ENCODE results near the gene OR2B6. TPM values are rescaled to one million over a fixed set of nuclear protein-coding genes. Genes with fewer than 3 reads are reported as not detected.

The OR2B6 gene
- polyA plus RNA-seq, 12 donors: 0.23 TPM; not detected in 11

- DNase-seq: no peak
Observed at GRCh38 chr6:28000351-28001045, 43.5 kb downstream of the OR2B6 start.

GRCh38 chr6:28001351-28001750, 44.3 kb downstream of the OR2B6 start:
- DNase-seq: no peak

- DNase-seq: no peak
Observed at GRCh38 chr6:28001751-28002150, 44.7 kb downstream of the OR2B6 start.

- no peak for DNase-seq
Observed at GRCh38 chr6:28002161-28002560, 45.1 kb downstream of the OR2B6 start.

DNA sequence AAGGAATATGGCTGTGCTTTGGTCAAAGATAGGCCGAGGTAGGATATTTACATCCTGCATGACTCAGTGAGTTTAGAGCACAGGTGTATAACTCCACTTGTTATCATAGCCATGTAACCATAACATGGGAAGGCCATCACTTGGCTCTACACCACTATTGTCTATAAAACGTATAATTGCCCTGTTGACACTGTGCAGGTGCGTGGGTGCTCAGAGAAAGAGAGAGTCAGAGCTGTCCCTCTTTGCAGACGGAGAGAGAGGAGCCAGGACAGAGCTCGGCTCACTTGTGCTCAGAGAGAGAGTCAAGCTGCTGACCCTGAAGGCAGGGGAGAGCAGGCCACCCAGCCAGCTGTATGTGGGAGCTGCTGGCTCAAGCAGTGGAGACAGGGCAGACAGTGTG, 46.0 kb downstream of the OR2B6 start:
- no peak for DNase-seq

DNA sequence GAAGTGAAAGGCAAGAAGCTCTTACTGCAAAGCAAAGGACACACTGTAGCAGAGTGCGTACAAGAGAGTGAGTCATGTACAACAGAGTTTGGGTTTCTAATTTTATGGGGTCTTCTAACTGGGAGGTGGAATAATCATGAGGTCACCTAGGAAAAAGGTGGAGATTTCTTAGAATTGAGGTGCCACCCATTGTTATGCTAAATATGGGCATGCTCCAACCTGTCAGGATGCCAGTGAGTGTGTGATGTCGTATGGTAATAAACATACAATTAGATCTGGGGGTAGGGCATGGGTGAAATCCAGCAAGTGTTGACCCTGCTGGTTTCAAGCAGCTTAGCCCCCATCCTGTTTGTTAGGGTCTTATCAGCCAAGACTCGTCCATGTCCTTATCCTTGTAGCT, 46.6 kb downstream of the OR2B6 start:
- DNase-seq: no peak

DNA sequence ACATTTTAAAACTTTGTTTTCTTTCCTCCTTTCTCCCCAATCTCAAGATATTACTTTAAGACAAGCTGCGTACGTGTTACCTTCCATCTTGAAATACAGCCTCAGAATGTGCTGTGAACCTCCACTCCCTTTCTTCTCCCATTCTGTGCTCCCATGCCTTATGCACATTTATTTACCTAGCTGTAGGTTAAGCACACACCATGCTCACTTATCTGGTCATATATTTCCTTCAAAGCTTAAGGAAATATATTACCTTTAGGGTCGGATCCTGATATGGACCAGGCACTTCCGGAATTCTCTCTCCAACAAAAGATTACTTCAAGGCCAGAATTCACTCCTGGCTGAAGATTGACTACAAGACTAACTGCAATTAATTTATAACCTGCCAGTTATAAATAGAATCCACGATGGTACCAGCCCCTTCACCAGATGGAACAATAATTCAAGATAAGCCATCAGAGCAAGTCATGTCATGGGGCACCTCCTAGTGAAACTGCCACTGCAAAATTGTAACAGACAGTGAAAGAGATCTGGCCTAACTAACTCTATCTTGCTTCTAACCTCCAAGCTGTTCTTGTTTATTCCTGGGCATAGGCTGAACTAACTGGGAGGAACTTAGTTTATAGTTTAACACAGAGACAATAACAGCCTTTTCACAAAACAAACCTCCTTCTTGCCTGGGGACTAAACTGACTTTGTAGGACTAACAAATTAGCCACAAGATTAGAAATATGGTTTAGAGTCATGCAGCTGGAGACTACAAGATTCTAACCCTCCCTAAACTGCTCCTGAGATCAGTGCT, 47.5 kb downstream of the OR2B6 start:
- DNase-seq: no peak

- DNase-seq: no peak
Observed at GRCh38 chr6:28005152-28005890, 48.3 kb downstream of the OR2B6 start.

DNA sequence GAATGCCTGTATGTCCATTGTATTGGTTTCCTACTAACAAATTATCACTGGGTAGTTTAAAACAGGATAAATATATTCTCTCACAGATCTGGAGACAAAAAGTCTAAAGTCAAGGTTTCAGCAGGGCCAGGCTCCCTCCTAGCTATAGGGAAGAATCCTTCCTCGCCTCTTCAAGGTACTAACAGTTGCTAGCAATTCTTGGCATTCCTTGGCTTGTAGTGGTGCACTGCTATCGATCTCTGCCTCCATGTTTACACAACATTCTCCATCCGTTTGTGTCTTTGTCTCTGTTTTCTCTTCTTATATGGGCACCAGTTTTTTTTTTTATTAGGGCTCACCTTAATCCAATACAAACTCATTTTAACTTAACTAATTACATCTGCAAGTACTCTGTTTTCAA, 48.9 kb downstream of the OR2B6 start:
- DNase-seq: no peak

Other genes starting within 250 kb of the OR2B6 start
- not detected for gene OR2B2, start 44.8 kb upstream of the OR2B6 start, polyA plus RNA-seq (ENCODE audit: insufficient read length in 12 of 12)
- gene ZNF165, start 123.3 kb downstream of the OR2B6 start, polyA plus RNA-seq (ENCODE audit: insufficient read length in 12 of 12): 1 to 10 TPM in 1 of 12 donors, under 1 TPM in 9, not detected in 2; 0.42 to 1.6 (median 0.66) TPM
- 1 to 10 TPM in 10 of 12 donors, not detected in 2; 3.0 to 6.3 (median 4.0) TPM for gene ZSCAN16, start 167.4 kb downstream of the OR2B6 start, polyA plus RNA-seq (ENCODE audit: insufficient read length in 12 of 12)
- gene ZKSCAN8, start 184.6 kb downstream of the OR2B6 start, polyA plus RNA-seq (ENCODE audit: insufficient read length in 12 of 12): 10 to 100 TPM in 11 of 12 donors, not detected in 1; 21.8 to 32.0 (median 24.9) TPM

All from muscle of arm (tissue), 12 donors.